DND-41 (cell line): Measurements from ENCODE around the gene RTP4.

Experiments
- ATAC-seq: fragments of 200-7000 bp; cut with Tn5 transposase; 3 replicates; pipeline ENCODE4 v1.9.1; 2021; ENCODE audit warnings: low read depth; ENCODE audit not compliant: insufficient read depth
- DNase-seq: peaks from one replicate; pipeline ENCODE4 v3.0.0-alpha.2; 2020
- H2AFZ ChIP-seq: 2 replicates; pipeline ENCODE4 v1.6.0; 2012; ENCODE audit warnings: low read depth, low read length
- H3K27ac ChIP-seq: 2 replicates; pipeline ENCODE4 v1.5.1; 2012; ENCODE audit warnings: low read length, inconsistent platforms
- H3K27me3 ChIP-seq: fragments of 200-600 bp; sonication (generic); 2 replicates; pipeline ENCODE4 v1.6.0; 2012; ENCODE audit warnings: low read length, mild to moderate bottlenecking, inconsistent platforms; ENCODE audit not compliant: insufficient read depth, poor library complexity
- H3K36me3 ChIP-seq: 2 replicates; pipeline ENCODE4 v1.5.1; 2012; ENCODE audit warnings: low read length, inconsistent platforms; ENCODE audit not compliant: insufficient read depth
- H3K4me1 ChIP-seq: 2 replicates; pipeline ENCODE4 v1.5.1; 2012; ENCODE audit warnings: mild to moderate bottlenecking, low read length; ENCODE audit not compliant: insufficient read depth
- H3K4me2 ChIP-seq: 2 replicates; pipeline ENCODE4 v1.6.0; 2012; ENCODE audit warnings: mild to moderate bottlenecking, moderate library complexity, low read length, inconsistent platforms; ENCODE audit not compliant: insufficient read depth
- H3K4me3 ChIP-seq, 2 experiments: fragments of 200-600 bp in 1 of 2; shearing (Covaris generic) in 1 of 2; 2 replicates each; pipeline ENCODE4 v1.5.1; 2012 to 2016; ENCODE audit warnings: inconsistent platforms in 2 of 2, low read length in 2 of 2, mild to moderate bottlenecking in 2 of 2, low read depth in 1 of 2, moderate library complexity in 1 of 2
- H3K79me2 ChIP-seq: 2 replicates; pipeline ENCODE4 v1.6.0; 2012; ENCODE audit warnings: low read length, inconsistent platforms; ENCODE audit not compliant: insufficient read depth
- H3K9ac ChIP-seq: 2 replicates; pipeline ENCODE4 v1.6.0; 2012; ENCODE audit warnings: low read depth, mild to moderate bottlenecking, inconsistent platforms, low read length, moderate library complexity
- H3K9me3 ChIP-seq: 2 replicates; pipeline ENCODE4 v1.5.1; 2012; ENCODE audit warnings: low read length, moderate library complexity, mild to moderate bottlenecking, inconsistent platforms; ENCODE audit not compliant: insufficient read depth, severe bottlenecking
- H4K20me1 ChIP-seq: 2 replicates; pipeline ENCODE4 v1.6.0; 2012; ENCODE audit warnings: low read length; ENCODE audit not compliant: insufficient read depth
- EZH2 ChIP-seq: IDR thresholded peaks from 3 replicates; pipeline ENCODE4 v1.6.1; 2012; ENCODE audit warnings: borderline replicate concordance, low read depth, mild to moderate bottlenecking, moderate library complexity, low read length, inconsistent platforms; ENCODE audit not compliant: severe bottlenecking
- TF ChIP-seq, protein P1 (sequence below): IDR thresholded peaks from 2 replicates; pipeline ENCODE4 v1.5.1; 2012; ENCODE audit warnings: borderline replicate concordance, low read length, moderate library complexity, mild to moderate bottlenecking; ENCODE audit not compliant: poor library complexity, severe bottlenecking; ENCODE audit errors: extremely low read depth

RTP4 gene

DNA sequence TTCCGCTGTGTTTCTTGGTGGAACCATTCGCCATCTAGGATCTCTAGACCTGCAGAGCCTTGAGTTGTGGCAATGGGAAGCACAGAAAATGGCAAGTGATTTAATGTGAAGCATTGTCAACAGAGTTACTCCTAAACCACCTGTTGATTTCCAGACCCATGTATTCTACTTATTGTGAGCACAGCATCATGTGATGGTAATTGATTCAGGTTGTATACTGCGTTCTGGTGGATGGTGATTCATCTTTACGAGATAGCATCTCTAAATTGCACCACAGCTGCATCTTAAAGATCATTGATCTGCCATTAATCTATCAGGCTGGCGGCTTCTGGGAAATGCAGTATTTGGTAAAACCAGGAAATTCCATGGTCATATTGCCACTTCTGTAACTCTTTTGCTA is 7.4 kb downstream of the RTP4 start:
- peaks cover 10% of the 10 kb centered on the region for H3K36me3 ChIP-seq
- H2AFZ ChIP-seq: no peak overlapping the region
- H4K20me1 ChIP-seq: no peaks in the 10 kb centered on the region
- no peaks in the 10 kb centered on the region for H3K27me3 ChIP-seq
- H3K9me3 ChIP-seq: no peaks in the 10 kb centered on the region
- ATAC-seq: no peak
- no peak for TF ChIP-seq EZH2
- TF ChIP-seq, protein P1, sequence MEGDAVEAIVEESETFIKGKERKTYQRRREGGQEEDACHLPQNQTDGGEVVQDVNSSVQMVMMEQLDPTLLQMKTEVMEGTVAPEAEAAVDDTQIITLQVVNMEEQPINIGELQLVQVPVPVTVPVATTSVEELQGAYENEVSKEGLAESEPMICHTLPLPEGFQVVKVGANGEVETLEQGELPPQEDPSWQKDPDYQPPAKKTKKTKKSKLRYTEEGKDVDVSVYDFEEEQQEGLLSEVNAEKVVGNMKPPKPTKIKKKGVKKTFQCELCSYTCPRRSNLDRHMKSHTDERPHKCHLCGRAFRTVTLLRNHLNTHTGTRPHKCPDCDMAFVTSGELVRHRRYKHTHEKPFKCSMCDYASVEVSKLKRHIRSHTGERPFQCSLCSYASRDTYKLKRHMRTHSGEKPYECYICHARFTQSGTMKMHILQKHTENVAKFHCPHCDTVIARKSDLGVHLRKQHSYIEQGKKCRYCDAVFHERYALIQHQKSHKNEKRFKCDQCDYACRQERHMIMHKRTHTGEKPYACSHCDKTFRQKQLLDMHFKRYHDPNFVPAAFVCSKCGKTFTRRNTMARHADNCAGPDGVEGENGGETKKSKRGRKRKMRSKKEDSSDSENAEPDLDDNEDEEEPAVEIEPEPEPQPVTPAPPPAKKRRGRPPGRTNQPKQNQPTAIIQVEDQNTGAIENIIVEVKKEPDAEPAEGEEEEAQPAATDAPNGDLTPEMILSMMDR: no peak
- H3K4me2 ChIP-seq: no peak overlapping the region
- DNase-seq: no peak
- H3K79me2 ChIP-seq: no peaks in the 10 kb centered on the region
- no peak overlapping the region for H3K27ac ChIP-seq
- no peak overlapping the region for H3K9ac ChIP-seq
- H3K4me1 ChIP-seq: peaks cover 1% of the 10 kb centered on the region; the same call in 1 of the 2 replicates
- no peak overlapping the region for H3K4me3 ChIP-seq

DNA sequence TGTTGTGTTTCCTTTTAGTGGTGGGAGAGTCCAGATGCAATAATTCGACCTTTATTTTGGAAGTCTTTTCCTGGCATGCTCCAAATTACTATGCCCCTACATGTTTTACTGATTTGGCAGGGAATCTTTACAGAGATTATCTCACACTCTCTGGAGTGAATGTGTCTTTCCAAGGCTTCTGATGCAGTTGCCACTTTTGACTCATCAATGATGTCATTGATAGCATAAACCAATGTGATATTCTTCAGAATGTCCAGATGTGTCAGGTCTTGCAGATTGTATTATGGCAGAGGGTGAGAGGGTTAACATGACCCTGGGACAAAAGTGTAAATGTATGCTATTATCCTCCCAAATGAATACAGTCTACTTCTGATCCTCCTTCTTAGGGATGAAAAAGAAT is 9.7 kb downstream of the RTP4 start:
- Histone ChIP-seq H4K20me1 (no peaks in the 10 kb centered on the region), H3K9ac (no peak overlapping the region), H2AFZ (no peak overlapping the region), H3K27ac (no peak overlapping the region), H3K79me2 (no peaks in the 10 kb centered on the region), H3K36me3 (peaks cover 2% of the 10 kb centered on the region; the same call in 1 of the 2 replicates), H3K4me3 (no peak overlapping the region), H3K9me3 (no peaks in the 10 kb centered on the region), H3K4me1 (no peaks in the 10 kb centered on the region), H3K27me3 (no peaks in the 10 kb centered on the region), H3K4me2 (no peak overlapping the region)
- DNase-seq: no peak
- TF ChIP-seq, protein P1: no peak
- TF ChIP-seq EZH2: no peak
- ATAC-seq: no peak

DNA sequence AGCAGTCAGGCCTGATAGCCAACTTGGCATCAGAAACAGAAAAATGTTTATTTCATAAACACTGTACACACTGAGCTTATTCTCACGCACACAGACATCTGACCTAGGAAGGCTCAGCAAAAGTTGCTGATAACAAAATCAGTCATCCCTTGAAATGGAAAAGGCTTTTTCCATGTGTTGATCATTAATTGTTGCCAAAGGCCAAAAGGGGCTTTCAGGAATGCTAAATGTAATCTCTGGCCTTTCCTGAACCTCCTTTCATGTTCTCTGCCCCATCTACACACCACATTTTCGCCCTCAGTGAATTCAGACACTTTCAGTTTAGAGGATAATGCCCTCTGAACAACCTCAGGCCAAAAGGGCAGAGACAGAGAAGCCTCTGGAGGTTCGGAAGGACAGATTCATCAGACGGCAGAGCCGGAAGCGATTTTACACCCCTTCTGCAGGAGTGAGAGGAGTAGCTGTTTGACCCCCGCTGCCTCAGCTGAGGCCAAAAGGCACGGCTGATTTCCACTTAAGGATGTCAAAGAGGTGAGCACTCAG is 14.5 kb downstream of the RTP4 start:
- DNase-seq (no peak), ATAC-seq (no peak)
- no peak overlapping the region for H2AFZ ChIP-seq
- H3K27me3 ChIP-seq: peaks cover 3% of the 10 kb centered on the region
- TF ChIP-seq EZH2: no peak
- TF ChIP-seq, protein P1: no peak
- H3K27ac ChIP-seq: no peak overlapping the region
- no peak overlapping the region for H3K9ac ChIP-seq
- H3K4me2 ChIP-seq: no peak overlapping the region
- no peaks in the 10 kb centered on the region for H3K79me2 ChIP-seq
- no peaks in the 10 kb centered on the region for H3K4me1 ChIP-seq
- no peak overlapping the region for H3K4me3 ChIP-seq
- H3K36me3 ChIP-seq: no peaks in the 10 kb centered on the region
- no peaks in the 10 kb centered on the region for H4K20me1 ChIP-seq
- no peaks in the 10 kb centered on the region for H3K9me3 ChIP-seq
